SK-N-SH (cell line): ENCODE data around the gene GTF2A1L. TPM values are rescaled to one million over a fixed set of nuclear protein-coding genes. Genes with fewer than 3 reads are reported as not detected.

ENCODE experiments used
- CTCF ChIA-PET: fragments of 300-600, 350-600 bp; formaldehyde crosslinking; extraction: SDS; loops from one replicate; lab custom pipeline; 2021; lab: Yijun Ruan, JAX
- POLR2A ChIA-PET: fragments of 350-600 bp; sonication (Branson Sonifier 250); formaldehyde crosslinking; extraction: SDS; loops from one replicate; lab custom pipeline; 2020; ENCODE audit warnings: antibody characterized with exemption, inconsistent platforms; lab: Yijun Ruan, JAX
- DNase-seq: peaks from one replicate; pipeline ENCODE4 v3.0.0; 2012
- H2AFZ ChIP-seq: fragments of 200-600 bp; sonication (generic); 2 replicates; pipeline ENCODE4 v1.8.1; 2016; ENCODE audit warnings: antibody characterized with exemption, mild to moderate bottlenecking, low read depth
- H3F3A ChIP-seq: fragments of 200-600 bp; sonication (generic); replicated peaks from 2 replicates; pipeline ENCODE3; 2016; ENCODE audit warnings: antibody characterized with exemption, mild to moderate bottlenecking; ENCODE audit not compliant: insufficient read depth
- H3K27ac ChIP-seq, 2 experiments: fragments of 200-500 bp in 1 of 2; fragments of 200-600 bp in 1 of 2; sonication (Bioruptor generic) in 1 of 2; sonication (generic), shearing (Covaris generic) in 1 of 2; 2 replicates each; pipeline versions ENCODE4 v1.5.1 to v1.6.1; 2014 to 2016; ENCODE audit warnings: low read depth in 2 of 2, inconsistent platforms in 1 of 2, low read length in 1 of 2, mild to moderate bottlenecking in 1 of 2, mixed read lengths in 1 of 2
- H3K27me3 ChIP-seq: fragments of 200-600 bp; sonication (generic), shearing (Covaris generic); 2 replicates; pipeline ENCODE4 v1.6.1; 2016; ENCODE audit warnings: mixed run types; ENCODE audit not compliant: insufficient read depth
- H3K36me3 ChIP-seq, 2 experiments: fragments of 200-500 bp in 1 of 2; fragments of 200-600 bp in 1 of 2; sonication (Bioruptor generic) in 1 of 2; sonication (generic) in 1 of 2; replicated peaks in 1 of 2; 2 replicates each; pipeline versions ENCODE3 to v1.5.1; 2014 to 2016; ENCODE audit warnings: low read length in 1 of 2, mild to moderate bottlenecking in 1 of 2; ENCODE audit not compliant: insufficient read depth in 2 of 2, control insufficient read depth in 1 of 2
- H3K4me1 ChIP-seq, 2 experiments: fragments of 200-500 bp in 1 of 2; fragments of 200-600 bp in 1 of 2; sonication (Bioruptor generic) in 1 of 2; sonication (generic), shearing (Covaris generic) in 1 of 2; 2 replicates each; pipeline versions ENCODE4 v1.5.1 to v1.6.1; 2014 to 2016; ENCODE audit warnings: low read depth in 1 of 2, low read length in 1 of 2, mixed run types in 1 of 2; ENCODE audit not compliant: insufficient read depth in 2 of 2, control insufficient read depth in 1 of 2
- H3K4me2 ChIP-seq: fragments of 200-600 bp; sonication (generic), shearing (Covaris generic); 2 replicates; pipeline ENCODE4 v1.6.1; 2017; ENCODE audit warnings: mixed run types
- H3K4me3 ChIP-seq, 2 experiments: fragments of 200-500 bp in 1 of 2; fragments of 200-600 bp in 1 of 2; sonication (Bioruptor generic) in 1 of 2; sonication (generic), shearing (Covaris generic) in 1 of 2; 2 replicates each; pipeline versions ENCODE4 v1.5.1 to v1.8.1; 2014 to 2016; ENCODE audit warnings: low read depth in 2 of 2, inconsistent platforms in 1 of 2, low read length in 1 of 2, mild to moderate bottlenecking in 1 of 2, mixed read lengths in 1 of 2, moderate library complexity in 1 of 2
- H3K79me2 ChIP-seq: fragments of 200-600 bp; sonication (generic); 2 replicates; pipeline ENCODE4 v1.8.1; 2017; ENCODE audit warnings: mild to moderate bottlenecking; ENCODE audit not compliant: insufficient read depth
- H3K9ac ChIP-seq: fragments of 200-600 bp; sonication (generic); 2 replicates; pipeline ENCODE4 v1.6.1; 2017; ENCODE audit warnings: mixed run types
- H3K9me2 ChIP-seq: fragments of 200-600 bp; sonication (generic); 2 replicates; pipeline ENCODE4 v1.6.1; 2017; ENCODE audit warnings: mixed run types
- H3K9me3 ChIP-seq: fragments of 200-600 bp; sonication (generic); 2 replicates; pipeline ENCODE4 v1.6.1; 2017; ENCODE audit warnings: mixed run types, mild to moderate bottlenecking, moderate library complexity
- H4K20me1 ChIP-seq: fragments of 200-600 bp; sonication (generic); 2 replicates; pipeline ENCODE4 v1.6.1; 2017; ENCODE audit warnings: mild to moderate bottlenecking, mixed run types; ENCODE audit not compliant: insufficient read depth
- CHD2 ChIP-seq: fragments of 150-350 bp; IDR thresholded peaks from 2 replicates; pipeline ENCODE4 v1.6.1; 2018; ENCODE audit warnings: low read length; ENCODE audit not compliant: partially characterized antibody
- ELF1 ChIP-seq: IDR thresholded peaks from 2 replicates; pipeline ENCODE4 v1.4.0; 2012
- EP300 ChIP-seq, 2 experiments: IDR thresholded peaks; 2 replicates each; pipeline versions ENCODE4 v1.4.0 to v1.6.1; 2012; ENCODE audit warnings: borderline replicate concordance in 1 of 2, low read depth in 1 of 2, low read length in 1 of 2
- FOXJ3 ChIP-seq: sonication (generic); formaldehyde crosslinking; IDR thresholded peaks from 2 replicates; pipeline ENCODE4 v1.5.1; 2020; ENCODE audit warnings: mild to moderate bottlenecking, missing genetic modification reagents
- FOXM1 ChIP-seq: IDR thresholded peaks from 2 replicates; pipeline ENCODE4 v1.4.0; 2012; ENCODE audit warnings: low read depth, mild to moderate bottlenecking
- GATA2 ChIP-seq: sonication (generic); formaldehyde crosslinking; IDR thresholded peaks from 2 replicates; pipeline ENCODE4 v1.5.0; 2020; ENCODE audit warnings: mild to moderate bottlenecking, missing genetic modification reagents
- MXI1 ChIP-seq: IDR thresholded peaks from 2 replicates; pipeline ENCODE4 v1.6.1; 2012; ENCODE audit warnings: mild to moderate bottlenecking, low read depth, low read length, improper control_type of control experiment
- NFIC ChIP-seq: IDR thresholded peaks from 2 replicates; pipeline ENCODE4 v1.4.0; 2012; ENCODE audit warnings: borderline replicate concordance
- NRF1 ChIP-seq: IDR thresholded peaks from 2 replicates; pipeline ENCODE4 v1.6.1; 2012; ENCODE audit warnings: low read depth, mild to moderate bottlenecking, low read length
- POLR2AphosphoS5 ChIP-seq: IDR thresholded peaks from 2 replicates; pipeline ENCODE4 v1.6.1; 2012; ENCODE audit warnings: low read depth, low read length
- RAD21 ChIP-seq: IDR thresholded peaks from 2 replicates; pipeline ENCODE4 v1.6.1; 2012; ENCODE audit warnings: mild to moderate bottlenecking, low read length
- RCOR1 ChIP-seq: fragments of 150-350 bp; IDR thresholded peaks from 2 replicates; pipeline ENCODE4 v1.6.1; 2017; ENCODE audit warnings: antibody characterized with exemption, low read length
- RFX5 ChIP-seq: IDR thresholded peaks from 2 replicates; pipeline ENCODE4 v1.6.1; 2012; ENCODE audit warnings: mild to moderate bottlenecking, improper control_type of control experiment, low read length
- SMC3 ChIP-seq: IDR thresholded peaks from 2 replicates; pipeline ENCODE4 v1.6.1; 2012; ENCODE audit warnings: low read depth, low read length, improper control_type of control experiment
- TCF12 ChIP-seq: IDR thresholded peaks from 2 replicates; pipeline ENCODE4 v1.4.0; 2012
- TEAD4 ChIP-seq: IDR thresholded peaks from 2 replicates; pipeline ENCODE4 v1.4.0; 2012; ENCODE audit warnings: mild to moderate bottlenecking, borderline replicate concordance; ENCODE audit not compliant: insufficient read depth
- YY1 ChIP-seq: IDR thresholded peaks from 2 replicates; pipeline ENCODE4 v1.4.0; 2012; ENCODE audit warnings: low read depth, mild to moderate bottlenecking
- WGBS: methylation state at CpG from one replicate; pipeline ENCODE4 v1.1.6; 2017; ENCODE audit warnings: low lambda C conversion rate; 5-methylcytosine and 5-hydroxymethylcytosine counted together
- polyA plus RNA-seq, 3 experiments: library from polyadenylated mRNA; depleted of rRNA; stranded (reverse); fragments of >200 nt; gene quantifications; 2 replicates each; pipeline ENCODE4 v1.2.3, GENCODE V29; 2012
- TF ChIP-seq, protein P1 (sequence below): IDR thresholded peaks from 2 replicates; pipeline ENCODE4 v1.4.0; 2012; ENCODE audit warnings: low read depth
- TF ChIP-seq, protein P2 (sequence below): IDR thresholded peaks from 2 replicates; pipeline ENCODE4 v1.6.1; 2012; ENCODE audit warnings: mild to moderate bottlenecking, low read depth, low read length, moderate library complexity
- TF ChIP-seq, protein P3 (sequence below): IDR thresholded peaks from 2 replicates; pipeline ENCODE4 v1.4.0; 2012; ENCODE audit warnings: low read depth, borderline replicate concordance
- TF ChIP-seq, protein P4 (sequence below): fragments of 150-350 bp; IDR thresholded peaks from 2 replicates; pipeline ENCODE4 v1.6.1; 2016; ENCODE audit warnings: mild to moderate bottlenecking, low read depth, low read length

The GTF2A1L gene
- polyA plus RNA-seq, 1 of the 3 experiments (the other 2 are of a cell fraction): 0.36 TPM

DNA sequence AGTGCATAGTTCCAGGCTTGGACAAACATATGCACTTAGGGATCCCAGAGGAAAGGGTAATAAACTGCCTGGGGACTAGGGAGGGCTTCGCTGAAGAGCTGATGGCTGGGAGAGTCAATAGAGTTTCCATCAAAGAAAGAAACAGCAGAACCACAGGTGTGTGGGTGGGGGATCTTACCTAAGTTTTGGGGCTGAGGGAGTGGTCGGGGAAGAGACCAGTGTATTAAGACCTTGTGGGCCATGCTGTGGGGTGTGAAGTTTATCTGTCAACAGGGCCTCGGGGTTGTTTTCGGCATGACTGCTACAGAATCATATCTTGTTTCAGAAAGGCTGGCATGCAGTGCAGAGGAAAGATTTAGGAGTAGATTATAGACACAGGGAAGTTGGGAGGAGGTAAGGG lies 31.2 kb upstream of the GTF2A1L start (continued):
- TF ChIP-seq, protein P1, sequence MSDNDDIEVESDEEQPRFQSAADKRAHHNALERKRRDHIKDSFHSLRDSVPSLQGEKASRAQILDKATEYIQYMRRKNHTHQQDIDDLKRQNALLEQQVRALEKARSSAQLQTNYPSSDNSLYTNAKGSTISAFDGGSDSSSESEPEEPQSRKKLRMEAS: no peak
- TF ChIP-seq NFIC (no peak), TCF12 (no peak), NRF1 (no peak)

DNA sequence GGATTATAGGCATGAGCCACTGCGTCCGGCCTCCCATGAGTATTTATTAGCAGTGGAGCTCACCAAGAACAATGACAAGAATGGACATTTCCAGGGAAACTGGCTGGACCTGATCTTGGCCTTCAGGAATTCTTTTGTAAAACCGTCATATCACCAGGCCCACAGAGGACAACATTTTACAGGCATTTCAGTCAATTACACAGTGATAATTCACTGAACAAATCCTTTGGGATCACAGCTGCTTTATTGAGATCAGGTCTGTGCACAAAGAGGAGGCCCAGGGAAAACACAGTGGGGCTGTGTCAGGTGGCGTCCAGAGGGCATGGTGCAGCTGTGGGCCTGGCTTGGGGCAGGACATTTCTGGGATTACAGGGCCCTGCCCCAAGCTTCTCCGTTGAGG lies 30.1 kb upstream of the GTF2A1L start:
- H3K36me3 ChIP-seq: no peaks in the 10 kb centered on the region
- H3K4me3 ChIP-seq: no peak overlapping the region
- no peak overlapping the region for H3K4me2 ChIP-seq
- H3F3A ChIP-seq: no peaks in the 10 kb centered on the region
- DNase-seq: no peak
- no peak overlapping the region for H3K27ac ChIP-seq
- H3K79me2 ChIP-seq: no peaks in the 10 kb centered on the region
- no peaks in the 10 kb centered on the region for H3K9me3 ChIP-seq
- H2AFZ ChIP-seq: no peak overlapping the region
- TF ChIP-seq CHD2 (no peak), EP300 (IDR thresholded peaks at IDR 0.05; ENCODE audit: borderline replicate concordance in 1 of 2, low read depth in 1 of 2, low read length in 1 of 2) (no peak), ELF1 (no peak), RFX5 (no peak), YY1 (no peak), GATA2 (CRISPR knock-in tag) (no peak), POLR2AphosphoS5 (no peak), RAD21 (no peak), MXI1 (no peak), RCOR1 (no peak), FOXM1 (no peak), TEAD4 (no peak), SMC3 (no peak), NRF1 (no peak), NFIC (no peak), FOXJ3 (CRISPR knock-in tag) (no peak)
- TF ChIP-seq, protein P1: no peak
- TF ChIP-seq, protein P2, sequence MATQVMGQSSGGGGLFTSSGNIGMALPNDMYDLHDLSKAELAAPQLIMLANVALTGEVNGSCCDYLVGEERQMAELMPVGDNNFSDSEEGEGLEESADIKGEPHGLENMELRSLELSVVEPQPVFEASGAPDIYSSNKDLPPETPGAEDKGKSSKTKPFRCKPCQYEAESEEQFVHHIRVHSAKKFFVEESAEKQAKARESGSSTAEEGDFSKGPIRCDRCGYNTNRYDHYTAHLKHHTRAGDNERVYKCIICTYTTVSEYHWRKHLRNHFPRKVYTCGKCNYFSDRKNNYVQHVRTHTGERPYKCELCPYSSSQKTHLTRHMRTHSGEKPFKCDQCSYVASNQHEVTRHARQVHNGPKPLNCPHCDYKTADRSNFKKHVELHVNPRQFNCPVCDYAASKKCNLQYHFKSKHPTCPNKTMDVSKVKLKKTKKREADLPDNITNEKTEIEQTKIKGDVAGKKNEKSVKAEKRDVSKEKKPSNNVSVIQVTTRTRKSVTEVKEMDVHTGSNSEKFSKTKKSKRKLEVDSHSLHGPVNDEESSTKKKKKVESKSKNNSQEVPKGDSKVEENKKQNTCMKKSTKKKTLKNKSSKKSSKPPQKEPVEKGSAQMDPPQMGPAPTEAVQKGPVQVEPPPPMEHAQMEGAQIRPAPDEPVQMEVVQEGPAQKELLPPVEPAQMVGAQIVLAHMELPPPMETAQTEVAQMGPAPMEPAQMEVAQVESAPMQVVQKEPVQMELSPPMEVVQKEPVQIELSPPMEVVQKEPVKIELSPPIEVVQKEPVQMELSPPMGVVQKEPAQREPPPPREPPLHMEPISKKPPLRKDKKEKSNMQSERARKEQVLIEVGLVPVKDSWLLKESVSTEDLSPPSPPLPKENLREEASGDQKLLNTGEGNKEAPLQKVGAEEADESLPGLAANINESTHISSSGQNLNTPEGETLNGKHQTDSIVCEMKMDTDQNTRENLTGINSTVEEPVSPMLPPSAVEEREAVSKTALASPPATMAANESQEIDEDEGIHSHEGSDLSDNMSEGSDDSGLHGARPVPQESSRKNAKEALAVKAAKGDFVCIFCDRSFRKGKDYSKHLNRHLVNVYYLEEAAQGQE: no peak
- TF ChIP-seq, protein P3, sequence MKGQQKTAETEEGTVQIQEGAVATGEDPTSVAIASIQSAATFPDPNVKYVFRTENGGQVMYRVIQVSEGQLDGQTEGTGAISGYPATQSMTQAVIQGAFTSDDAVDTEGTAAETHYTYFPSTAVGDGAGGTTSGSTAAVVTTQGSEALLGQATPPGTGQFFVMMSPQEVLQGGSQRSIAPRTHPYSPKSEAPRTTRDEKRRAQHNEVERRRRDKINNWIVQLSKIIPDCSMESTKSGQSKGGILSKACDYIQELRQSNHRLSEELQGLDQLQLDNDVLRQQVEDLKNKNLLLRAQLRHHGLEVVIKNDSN: no peak
- TF ChIP-seq, protein P4, sequence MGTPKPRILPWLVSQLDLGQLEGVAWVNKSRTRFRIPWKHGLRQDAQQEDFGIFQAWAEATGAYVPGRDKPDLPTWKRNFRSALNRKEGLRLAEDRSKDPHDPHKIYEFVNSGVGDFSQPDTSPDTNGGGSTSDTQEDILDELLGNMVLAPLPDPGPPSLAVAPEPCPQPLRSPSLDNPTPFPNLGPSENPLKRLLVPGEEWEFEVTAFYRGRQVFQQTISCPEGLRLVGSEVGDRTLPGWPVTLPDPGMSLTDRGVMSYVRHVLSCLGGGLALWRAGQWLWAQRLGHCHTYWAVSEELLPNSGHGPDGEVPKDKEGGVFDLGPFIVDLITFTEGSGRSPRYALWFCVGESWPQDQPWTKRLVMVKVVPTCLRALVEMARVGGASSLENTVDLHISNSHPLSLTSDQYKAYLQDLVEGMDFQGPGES: no peak
- TF ChIP-seq, all 33 proteins: peak for 0
- Histone ChIP-seq H3K9ac (no peak overlapping the region), H3K9me2 (no peaks in the 10 kb centered on the region), H3K27me3 (no peaks in the 10 kb centered on the region), H4K20me1 (no peaks in the 10 kb centered on the region), H3K4me1 (no peaks in the 10 kb centered on the region)
- WGBS: 86% methylated on average over 5 of the region's 5 CpGs
- POLR2A ChIA-PET: no interaction called here
- CTCF ChIA-PET: interaction anchor here (2.9 kb wide), 1 partner anchor 117 kb away, joined by 16 read pairs; no protein-coding TSS in a partner anchor
